Peyer's patch (tissue), 4 donors: ENCODE measurements around the gene STAG2. TPM values are rescaled to one million over a fixed set of nuclear protein-coding genes. Genes with fewer than 3 reads are reported as not detected.
"Not testable (repeated sequence)": the region's sequence is repeated elsewhere in the genome, so short reads cannot be mapped to it uniquely, and the experiment has no call there.

Experiments
- DNase-seq, 3 donors: peaks; one replicate each; pipeline ENCODE4 v3.0.0-alpha.2; 2017 to 2019
- H3K27ac ChIP-seq, 4 donors: fragments of 200-600 bp; sonication (generic); one replicate each; pipeline ENCODE4 v1.5.1; 2016 to 2019
- H3K27me3 ChIP-seq, 2 donors: fragments of 200-600 bp; sonication (generic); one replicate each; pipeline ENCODE4 v1.5.1; 2019
- H3K36me3 ChIP-seq, 3 donors: fragments of 200-600 bp; sonication (generic); one replicate each; pipeline ENCODE4 v1.5.1; 2016 to 2019
- H3K4me1 ChIP-seq, 4 donors: fragments of 200-600 bp; sonication (generic); one replicate each; pipeline ENCODE4 v1.5.1; 2016 to 2019
- H3K4me3 ChIP-seq, 4 donors: fragments of 200-600 bp; sonication (generic); 1 replicate in 3 of 4; 2 replicates in 1 of 4; pipeline ENCODE4 v1.5.1; 2016 to 2019; ENCODE audit warnings: mild to moderate bottlenecking in 1 of 4
- H3K9me3 ChIP-seq, 4 donors: fragments of 200-600 bp; sonication (generic); one replicate each; pipeline ENCODE4 v1.5.1; 2016 to 2019; ENCODE audit warnings: mild to moderate bottlenecking in 1 of 4
- CTCF ChIP-seq, 6 experiments: fragments of 450-650 bp in 4 of 6; fragments of 200-600 bp in 2 of 6; sonication (generic) in 1 of 6; IDR thresholded peaks; one replicate each; pipeline ENCODE4 v1.5.1; 2017 to 2019; ENCODE audit warnings: antibody characterized with exemption in 6 of 6, mild to moderate bottlenecking in 3 of 6, moderate library complexity in 1 of 6
- POLR2A ChIP-seq, 2 donors: fragments of 450-650 bp; IDR thresholded peaks; one replicate each; pipeline ENCODE4 v1.5.1; 2017; ENCODE audit warnings: antibody characterized with exemption in 2 of 2, mild to moderate bottlenecking in 2 of 2, moderate library complexity in 2 of 2
- total RNA-seq, 4 donors: library from RNA; depleted of rRNA; stranded (reverse); fragments of >200 nt; gene quantifications; one replicate each; pipeline ENCODE4 v1.1.0, GENCODE V29; 2016

STAG2 gene
- total RNA-seq, 4 donors from 2014 or later = 39.6 to 83.3 (median 54.0) TPM

- Histone ChIP-seq H3K27ac (no peak overlapping the region), H3K9me3 (no peaks in the 10 kb centered on the region), H3K4me1 (no peaks in the 10 kb centered on the region), H3K4me3 (no peak overlapping the region), H3K27me3 (no peaks in the 10 kb centered on the region), H3K36me3 (no peaks in the 10 kb centered on the region)
- no peak for DNase-seq
- TF ChIP-seq CTCF (IDR thresholded peaks at IDR 0.05) (no peak), POLR2A (IDR thresholded peaks at IDR 0.05) (no peak)
Measured at GRCh38 chrX:123924186-123924585, 37.3 kb upstream of the STAG2 start.

GRCh38 chrX:123927845-123928244 lies 33.7 kb upstream of the STAG2 start:
- Histone ChIP-seq H3K4me3 (no peak overlapping the region), H3K27me3 (no peaks in the 10 kb centered on the region), H3K27ac (no peak overlapping the region), H3K36me3 (no peaks in the 10 kb centered on the region), H3K9me3 (peaks cover 0 to 6% (median 0%) of the 10 kb centered on the region in 4 donors), H3K4me1 (no peaks in the 10 kb centered on the region)
- TF ChIP-seq POLR2A (IDR thresholded peaks at IDR 0.05) (no peak), CTCF (IDR thresholded peaks at IDR 0.05) (no peak)
- no peak for DNase-seq

- H3K4me1 ChIP-seq, H3K36me3 ChIP-seq, H3K27ac ChIP-seq, H3K27me3 ChIP-seq, DNase-seq, H3K9me3 ChIP-seq, H3K4me3 ChIP-seq: not testable (repeated sequence)
Measured at GRCh38 chrX:123932055-123932454, 29.5 kb upstream of the STAG2 start.

- TF ChIP-seq CTCF (IDR thresholded peaks at IDR 0.05) (no peak), POLR2A (IDR thresholded peaks at IDR 0.05) (no peak)
- H3K36me3 ChIP-seq = no peaks in the 10 kb centered on the region
Measured at GRCh38 chrX:123943074-123943473, 18.4 kb upstream of the STAG2 start.

GRCh38 chrX:123943488-123943887 lies 18.0 kb upstream of the STAG2 start:
- DNase-seq = no peak
- H3K4me1 ChIP-seq = no peaks in the 10 kb centered on the region
- H3K27me3 ChIP-seq = no peaks in the 10 kb centered on the region
- no peak overlapping the region for H3K4me3 ChIP-seq
- no peaks in the 10 kb centered on the region for H3K9me3 ChIP-seq
- TF ChIP-seq POLR2A (IDR thresholded peaks at IDR 0.05) (no peak), CTCF (IDR thresholded peaks at IDR 0.05) (no peak)
- no peaks in the 10 kb centered on the region for H3K36me3 ChIP-seq
- no peak overlapping the region for H3K27ac ChIP-seq

More at GRCh38 chrX:123943074-123943473, 18.4 kb upstream of the STAG2 start:
- Histone ChIP-seq H3K4me3 (no peak overlapping the region), H3K9me3 (no peaks in the 10 kb centered on the region), H3K4me1 (no peaks in the 10 kb centered on the region), H3K27me3 (no peaks in the 10 kb centered on the region), H3K27ac (no peak overlapping the region)
- no peak for DNase-seq

GRCh38 chrX:123949846-123950245 lies 11.7 kb upstream of the STAG2 start:
- Histone ChIP-seq H3K36me3 (no peaks in the 10 kb centered on the region), H3K4me1 (no peaks in the 10 kb centered on the region), H3K4me3 (no peak overlapping the region), H3K27me3 (no peaks in the 10 kb centered on the region), H3K9me3 (no peaks in the 10 kb centered on the region), H3K27ac (no peak overlapping the region)
- TF ChIP-seq CTCF (IDR thresholded peaks at IDR 0.05) = no peak
- TF ChIP-seq POLR2A (IDR thresholded peaks at IDR 0.05) = no peak
- DNase-seq = no peak
